Ascending aorta (tissue), 2 donors: ENCODE data around the gene SLC38A11. TPM values are rescaled to one million over a fixed set of nuclear protein-coding genes. Genes with fewer than 3 reads are reported as not detected.
"Not testable (repeated sequence)": the region's sequence is repeated elsewhere in the genome, so short reads cannot be mapped to it uniquely, and the experiment has no call there.

ENCODE experiments used
- DNase-seq, 2 donors: peaks; one replicate each; pipeline ENCODE4 v3.0.0-alpha.2; 2019; ENCODE audit warnings: low spot score in 2 of 2
- H3K27ac ChIP-seq, 2 donors: fragments of 200-600 bp; sonication (generic); one replicate each; pipeline ENCODE4 v1.5.1; 2016 to 2017; ENCODE audit warnings: mild to moderate bottlenecking in 1 of 2
- H3K27me3 ChIP-seq: fragments of 200-600 bp; sonication (generic); one replicate; pipeline ENCODE4 v1.5.1; 2017
- H3K36me3 ChIP-seq, 2 donors: fragments of 200-600 bp; sonication (generic); one replicate each; pipeline ENCODE4 v1.5.1; 2016
- H3K4me1 ChIP-seq, 2 donors: fragments of 200-600 bp; sonication (generic); one replicate each; pipeline ENCODE4 v1.5.1; 2016 to 2017; ENCODE audit warnings: mild to moderate bottlenecking in 1 of 2
- H3K4me3 ChIP-seq, 2 donors: fragments of 200-600 bp; sonication (generic); one replicate each; pipeline ENCODE4 v1.5.1; 2016 to 2017; ENCODE audit warnings: mild to moderate bottlenecking in 1 of 2
- H3K9me3 ChIP-seq, 2 donors: fragments of 200-600 bp; sonication (generic); one replicate each; pipeline ENCODE4 v1.5.1; 2016
- intact Hi-C: fragments of 100-400 bp; cut with DNase I; formaldehyde crosslinking; loops from one replicate; pipeline ENCODE4 v1.15.1; 2023
- total RNA-seq: library from RNA; depleted of rRNA; stranded (reverse); fragments of >200 nt; gene quantifications from one replicate; pipeline ENCODE4 v1.1.0, GENCODE V29; 2016
- TF ChIP-seq, protein P1 (sequence below), 3 experiments: fragments of 200-600 bp in 2 of 3; fragments of 450-650 bp in 1 of 3; sonication (generic) in 2 of 3; IDR thresholded peaks; one replicate each; pipeline ENCODE4 v1.5.1; 2016 to 2019; ENCODE audit warnings: antibody characterized with exemption in 3 of 3, mild to moderate bottlenecking in 1 of 3, moderate library complexity in 1 of 3

Gene SLC38A11
- total RNA-seq, 1 donor from 2014 or later, result not detected

- Histone ChIP-seq H3K27ac (no peak overlapping the region), H3K36me3 (no peaks in the 10 kb centered on the region), H3K4me3 (no peak overlapping the region), H3K4me1 (no peaks in the 10 kb centered on the region), H3K27me3 (no peaks in the 10 kb centered on the region), H3K9me3 (no peaks in the 10 kb centered on the region)
- intact Hi-C loops, result no loop called here
- TF ChIP-seq, protein P1, sequence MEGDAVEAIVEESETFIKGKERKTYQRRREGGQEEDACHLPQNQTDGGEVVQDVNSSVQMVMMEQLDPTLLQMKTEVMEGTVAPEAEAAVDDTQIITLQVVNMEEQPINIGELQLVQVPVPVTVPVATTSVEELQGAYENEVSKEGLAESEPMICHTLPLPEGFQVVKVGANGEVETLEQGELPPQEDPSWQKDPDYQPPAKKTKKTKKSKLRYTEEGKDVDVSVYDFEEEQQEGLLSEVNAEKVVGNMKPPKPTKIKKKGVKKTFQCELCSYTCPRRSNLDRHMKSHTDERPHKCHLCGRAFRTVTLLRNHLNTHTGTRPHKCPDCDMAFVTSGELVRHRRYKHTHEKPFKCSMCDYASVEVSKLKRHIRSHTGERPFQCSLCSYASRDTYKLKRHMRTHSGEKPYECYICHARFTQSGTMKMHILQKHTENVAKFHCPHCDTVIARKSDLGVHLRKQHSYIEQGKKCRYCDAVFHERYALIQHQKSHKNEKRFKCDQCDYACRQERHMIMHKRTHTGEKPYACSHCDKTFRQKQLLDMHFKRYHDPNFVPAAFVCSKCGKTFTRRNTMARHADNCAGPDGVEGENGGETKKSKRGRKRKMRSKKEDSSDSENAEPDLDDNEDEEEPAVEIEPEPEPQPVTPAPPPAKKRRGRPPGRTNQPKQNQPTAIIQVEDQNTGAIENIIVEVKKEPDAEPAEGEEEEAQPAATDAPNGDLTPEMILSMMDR (IDR thresholded peaks at IDR 0.05), result no peak
- no peak for DNase-seq
These were observed 85.9 kb downstream of the SLC38A11 start for GRCh38 chr2:164869420-164869772.

GRCh38 chr2:164868563-164869419, 86.5 kb downstream of the SLC38A11 start:
- TF ChIP-seq, protein P1 (IDR thresholded peaks at IDR 0.05), result no peak

DNA sequence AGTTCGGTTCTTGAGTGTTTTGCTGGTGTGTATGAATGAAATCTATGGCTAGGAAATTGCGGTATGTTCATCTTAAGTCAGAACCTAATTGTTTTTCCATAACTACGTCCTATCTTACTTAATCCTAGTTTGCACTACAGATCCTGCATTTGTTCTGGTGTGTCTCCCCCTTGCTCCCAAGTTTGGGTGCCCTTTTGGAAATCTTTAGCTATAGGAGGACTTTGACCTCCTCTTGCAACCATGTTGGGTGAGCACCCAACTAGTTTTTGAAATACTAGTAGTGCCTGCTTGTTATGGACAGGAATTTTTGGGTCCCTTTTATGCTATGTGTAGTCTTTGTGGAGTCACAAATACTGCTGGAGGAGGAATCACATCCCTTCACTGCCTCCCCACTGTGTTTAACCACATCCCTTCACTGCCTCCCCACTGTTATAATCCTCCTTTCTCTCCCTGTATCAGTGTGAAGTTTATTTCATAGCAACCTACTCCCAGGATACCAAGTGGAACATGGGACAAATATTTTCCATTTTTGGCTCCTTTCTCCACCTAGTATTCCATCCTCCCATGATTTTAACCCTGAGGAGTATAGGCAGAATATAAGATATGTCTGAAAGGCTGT, 87.4 kb downstream of the SLC38A11 start:
- H3K27ac ChIP-seq, result no peak overlapping the region
- no peaks in the 10 kb centered on the region for H3K36me3 ChIP-seq
- no peaks in the 10 kb centered on the region for H3K9me3 ChIP-seq
- TF ChIP-seq, protein P1 (IDR thresholded peaks at IDR 0.05), result no peak
- no peaks in the 10 kb centered on the region for H3K4me1 ChIP-seq
- H3K4me3 ChIP-seq, result no peak overlapping the region
- DNase-seq, result no peak
- intact Hi-C loops, result no loop called here
- no peaks in the 10 kb centered on the region for H3K27me3 ChIP-seq

More at GRCh38 chr2:164868563-164869419, 86.5 kb downstream of the SLC38A11 start:
- Histone ChIP-seq H3K9me3 (no peaks in the 10 kb centered on the region), H3K27me3 (no peaks in the 10 kb centered on the region), H3K36me3 (no peaks in the 10 kb centered on the region), H3K27ac (no peak overlapping the region), H3K4me3 (no peak overlapping the region), H3K4me1 (no peaks in the 10 kb centered on the region)
- no peak for DNase-seq
- intact Hi-C loops, result no loop called here

GRCh38 chr2:164866381-164866780, 88.9 kb downstream of the SLC38A11 start:
- H3K4me3 ChIP-seq, H3K27me3 ChIP-seq, H3K27ac ChIP-seq, H3K36me3 ChIP-seq, H3K4me1 ChIP-seq, H3K9me3 ChIP-seq, DNase-seq, intact Hi-C loops: not testable (repeated sequence)

DNA sequence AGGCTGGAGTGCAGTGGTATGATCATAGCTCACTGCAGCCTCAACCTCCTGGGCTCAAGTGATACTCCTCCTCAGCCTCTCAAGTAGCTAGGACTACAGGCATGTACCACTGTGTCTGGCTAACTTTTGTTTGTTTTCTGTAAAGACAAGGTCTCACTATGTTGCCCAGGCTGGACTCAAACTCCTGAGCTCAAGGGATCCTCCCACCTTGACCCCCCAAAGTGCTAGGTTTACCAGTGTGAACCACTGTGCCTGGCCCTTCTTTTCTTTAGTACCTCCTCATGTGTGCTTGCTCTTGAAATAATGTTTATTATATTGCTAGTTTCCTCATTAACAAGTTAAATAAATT, 94.7 kb downstream of the SLC38A11 start:
- Histone ChIP-seq H3K27ac (no peak overlapping the region), H3K4me1 (no peaks in the 10 kb centered on the region), H3K4me3 (no peak overlapping the region), H3K36me3 (no peaks in the 10 kb centered on the region), H3K9me3 (no peaks in the 10 kb centered on the region), H3K27me3 (no peaks in the 10 kb centered on the region)
- TF ChIP-seq, protein P1 (IDR thresholded peaks at IDR 0.05), result no peak
- no peak for DNase-seq
- intact Hi-C loops, result no loop called here

DNA sequence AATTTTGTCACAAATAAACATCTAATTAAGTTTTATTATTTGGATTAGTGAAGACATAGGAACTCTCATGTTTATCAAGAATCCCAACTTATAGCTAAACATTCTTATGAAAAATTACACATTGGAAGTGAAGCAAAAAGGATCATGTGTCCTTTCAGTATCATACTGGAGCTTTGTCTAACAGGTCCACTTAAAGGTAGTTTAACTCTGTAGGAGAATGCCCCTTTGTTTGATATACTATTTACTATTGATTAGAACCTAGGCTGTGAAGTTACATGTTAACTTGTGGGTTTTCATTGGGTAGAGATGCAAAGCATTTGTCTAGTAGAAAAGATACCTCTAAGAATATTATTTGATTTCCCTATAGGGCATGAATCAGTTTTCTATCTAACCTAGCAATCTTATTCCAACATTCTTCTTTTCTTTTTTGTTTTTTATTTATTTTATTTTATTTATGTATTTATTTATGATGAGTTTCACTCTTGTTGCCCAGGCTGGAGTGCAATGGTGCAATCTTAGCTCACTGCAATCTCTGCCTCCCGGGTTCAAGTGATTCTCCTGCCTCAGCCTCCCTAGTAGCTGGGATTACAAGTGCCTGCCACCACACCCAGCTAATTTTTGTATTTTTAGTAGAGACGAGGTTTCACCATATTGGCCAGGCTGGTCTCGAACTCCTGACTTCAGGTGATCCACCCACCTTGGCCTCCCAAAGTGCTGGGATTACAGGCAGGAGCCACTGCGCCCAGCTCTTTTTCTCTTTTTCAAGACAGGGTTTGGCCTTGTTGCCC, 95.2 kb downstream of the SLC38A11 start:
- DNase-seq, intact Hi-C loops, H3K4me3 ChIP-seq, H3K4me1 ChIP-seq, H3K27me3 ChIP-seq, H3K27ac ChIP-seq, H3K9me3 ChIP-seq, H3K36me3 ChIP-seq: not testable (repeated sequence)
